Calu3 (cell line): ENCODE measurements around the gene ARID3B. TPM values are rescaled to one million over a fixed set of nuclear protein-coding genes. Genes with fewer than 3 reads are reported as not detected.

Source experiments
- BruUV-seq: library from RNA; stranded (reverse); fragments of 400-500 nt; replicated peaks from 2 replicates; lab custom pipeline; 2021; lab: Mats Ljungman, UMichigan
- CTCF ChIA-PET: fragments of 300-600 bp; sonication (Branson Sonifier 250); formaldehyde crosslinking; loops from one replicate; lab custom pipeline; 2022; ENCODE audit warnings: antibody characterized with exemption; lab: Charles Lee
- DNase-seq: peaks from one replicate; pipeline ENCODE4 v3.0.0; 2022
- H3K27ac Mint-ChIP-seq: one replicate; pipeline ENCODE4 v1.8.0; 2022; ENCODE audit warnings: mixed read lengths; ENCODE audit not compliant: unreplicated experiment
- H3K27me3 Mint-ChIP-seq: one replicate; pipeline ENCODE4 v1.8.0; 2022; ENCODE audit warnings: mixed read lengths; ENCODE audit not compliant: unreplicated experiment
- H3K36me3 Mint-ChIP-seq: one replicate; pipeline ENCODE4 v1.8.0; 2022; ENCODE audit warnings: mild to moderate bottlenecking, moderate library complexity, mixed read lengths; ENCODE audit not compliant: insufficient read depth, unreplicated experiment
- H3K4me1 Mint-ChIP-seq: one replicate; pipeline ENCODE4 v1.8.0; 2022; ENCODE audit warnings: mild to moderate bottlenecking, low read depth, mixed read lengths; ENCODE audit not compliant: unreplicated experiment
- H3K4me3 Mint-ChIP-seq: one replicate; pipeline ENCODE4 v1.8.0; 2022; ENCODE audit warnings: mild to moderate bottlenecking, low read depth, moderate library complexity, mixed read lengths; ENCODE audit not compliant: unreplicated experiment
- H3K9me3 Mint-ChIP-seq: one replicate; pipeline ENCODE4 v1.8.0; 2022; ENCODE audit warnings: low read depth, mixed read lengths; ENCODE audit not compliant: unreplicated experiment
- CTCF ChIP-seq: fragments of 200-600 bp; IDR thresholded peaks from one replicate; pipeline ENCODE4 v1.8.0; 2022; ENCODE audit warnings: antibody characterized with exemption; ENCODE audit not compliant: unreplicated experiment
- intact Hi-C: fragments of 100-400 bp; cut with micrococcal nuclease; formaldehyde crosslinking; loops from one replicate; pipeline ENCODE4 v1.10.0; 2022; ENCODE audit not compliant: unreplicated experiment
- total RNA-seq: library from RNA; stranded (reverse); gene quantifications from 2 replicates; pipeline ENCODE4 v1.2.3, GENCODE V29; 2022

Gene ARID3B
- total RNA-seq, 1 experiment from 2014 or later, result 10.6 TPM

GRCh38 chr15:74555192-74555591 is 14.2 kb downstream of the ARID3B start:
- Mint-ChIP-seq H3K36me3 (no peaks in the 10 kb centered on the region), H3K4me3 (no peak overlapping the region), H3K27me3 (no peaks in the 10 kb centered on the region), H3K9me3 (no peaks in the 10 kb centered on the region), H3K4me1 (no peaks in the 10 kb centered on the region), H3K27ac (no peak overlapping the region)
- intact Hi-C loops, result no loop called here
- CTCF ChIA-PET, result no interaction called here
- no peak for TF ChIP-seq CTCF
- DNase-seq, result no peak
- no TSS peak for BruUV-seq

GRCh38 chr15:74558706-74559105 is 17.7 kb downstream of the ARID3B start:
- Mint-ChIP-seq H3K27ac (no peak overlapping the region), H3K4me1 (no peaks in the 10 kb centered on the region), H3K27me3 (no peaks in the 10 kb centered on the region), H3K36me3 (no peaks in the 10 kb centered on the region), H3K4me3 (no peak overlapping the region), H3K9me3 (no peaks in the 10 kb centered on the region)
- CTCF ChIA-PET, result no interaction called here
- no peak for DNase-seq
- TF ChIP-seq CTCF, result no peak
- intact Hi-C loops, result no loop called here
- no TSS peak for BruUV-seq

- Mint-ChIP-seq H3K36me3 (no peaks in the 10 kb centered on the region), H3K4me3 (no peak overlapping the region), H3K27me3 (no peaks in the 10 kb centered on the region), H3K9me3 (no peaks in the 10 kb centered on the region), H3K4me1 (no peaks in the 10 kb centered on the region), H3K27ac (no peak overlapping the region)
- no TSS peak for BruUV-seq
- CTCF ChIA-PET, result interaction anchor here (0.6 kb wide), 1 partner anchor 23 kb away, joined by 5 read pairs; the partner anchor contains the start of gene ARID3B
- DNase-seq, result no peak
- intact Hi-C loops, result no loop called here
- no peak for TF ChIP-seq CTCF
These were observed 22.4 kb downstream of the ARID3B start for GRCh38 chr15:74563442-74563841.

- Mint-ChIP-seq H3K4me3 (no peak overlapping the region), H3K27ac (no peak overlapping the region), H3K4me1 (no peaks in the 10 kb centered on the region), H3K27me3 (no peaks in the 10 kb centered on the region), H3K9me3 (no peaks in the 10 kb centered on the region), H3K36me3 (no peaks in the 10 kb centered on the region)
- no TSS peak for BruUV-seq
- CTCF ChIA-PET, result no interaction called here
- TF ChIP-seq CTCF, result no peak
- no peak for DNase-seq
- intact Hi-C loops, result no loop called here
These were observed 23.2 kb downstream of the ARID3B start for GRCh38 chr15:74564182-74564581.
